CD4-positive, alpha-beta T cell treated with Interleukin-21 for 1 hour (primary cell): Measurements from ENCODE around the gene IQGAP3.

Experiments used
- DNase-seq: peaks from one replicate; pipeline ENCODE4 v3.0.0-alpha.2; 2020

IQGAP3 gene

DNA sequence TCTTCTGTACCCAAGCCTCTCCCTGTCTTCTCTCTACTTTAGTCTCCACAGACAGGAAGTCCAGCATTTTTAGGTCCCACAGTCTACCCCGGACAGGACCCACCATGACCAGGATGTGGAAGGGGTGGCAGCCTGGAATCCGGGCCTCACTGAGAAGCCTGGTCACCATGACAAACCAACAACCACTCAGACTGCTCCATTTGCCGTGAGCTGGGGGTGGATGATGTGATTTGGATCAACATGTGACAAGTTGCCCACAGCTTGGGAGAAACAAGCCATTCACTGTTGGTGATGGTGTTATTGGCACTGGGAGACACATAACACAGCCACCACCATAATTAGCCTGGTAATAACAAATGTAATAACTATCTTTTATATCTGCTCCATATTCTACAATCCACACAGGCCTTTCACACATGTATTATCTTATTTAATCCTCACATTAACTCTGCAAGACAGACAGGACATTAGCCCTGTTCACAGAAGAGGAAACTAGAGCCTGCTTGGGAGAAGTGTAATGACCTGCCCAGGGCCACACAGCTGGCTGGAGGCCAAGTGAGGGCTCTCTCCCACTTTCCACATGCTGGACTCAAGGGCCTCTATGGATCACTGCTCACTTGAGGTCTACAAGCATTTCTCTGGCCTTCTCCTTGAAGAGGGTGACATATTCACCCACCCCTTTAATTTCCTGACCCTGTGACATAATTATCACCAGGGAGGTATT is 94.7 kb downstream of the IQGAP3 start:
- no peak for DNase-seq

DNA sequence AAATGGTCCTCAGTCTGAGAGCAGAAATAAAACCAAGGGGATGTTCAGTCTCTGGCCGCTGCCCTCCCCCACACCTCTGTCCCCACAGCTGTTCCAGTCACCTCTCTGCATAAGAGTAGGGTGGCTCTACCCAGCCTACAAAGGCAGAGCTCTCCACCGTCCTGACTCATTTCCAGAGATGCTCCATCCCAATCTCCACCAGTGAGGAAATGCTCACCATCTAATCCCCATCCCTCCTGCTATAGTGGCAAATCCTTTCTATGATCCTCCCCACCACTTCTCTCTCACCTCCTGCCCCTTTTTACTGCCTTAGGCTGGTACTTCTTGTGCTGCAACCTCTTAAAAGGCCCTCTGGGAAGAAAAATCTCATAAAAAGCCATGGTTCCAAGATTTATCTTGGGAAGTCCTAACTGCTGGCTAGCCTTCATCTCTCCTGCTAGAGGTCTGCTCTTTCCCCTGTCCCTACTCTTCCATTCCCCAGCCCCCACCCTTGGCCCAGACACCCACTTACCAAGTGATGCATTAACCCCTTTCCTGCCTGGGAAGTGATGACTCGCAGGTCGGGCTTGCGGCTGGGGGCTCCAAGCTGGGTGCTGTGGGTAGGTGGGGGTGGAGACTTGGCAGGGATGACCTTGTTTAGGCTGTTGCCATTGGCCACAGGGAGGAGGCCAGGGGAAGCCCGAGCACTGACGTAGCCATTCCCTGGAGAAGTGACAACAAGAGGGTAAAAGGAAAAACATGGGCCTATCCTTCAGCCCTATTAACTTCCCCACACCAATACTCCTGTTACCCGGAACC is 95.7 kb downstream of the IQGAP3 start:
- no peak for DNase-seq

DNA sequence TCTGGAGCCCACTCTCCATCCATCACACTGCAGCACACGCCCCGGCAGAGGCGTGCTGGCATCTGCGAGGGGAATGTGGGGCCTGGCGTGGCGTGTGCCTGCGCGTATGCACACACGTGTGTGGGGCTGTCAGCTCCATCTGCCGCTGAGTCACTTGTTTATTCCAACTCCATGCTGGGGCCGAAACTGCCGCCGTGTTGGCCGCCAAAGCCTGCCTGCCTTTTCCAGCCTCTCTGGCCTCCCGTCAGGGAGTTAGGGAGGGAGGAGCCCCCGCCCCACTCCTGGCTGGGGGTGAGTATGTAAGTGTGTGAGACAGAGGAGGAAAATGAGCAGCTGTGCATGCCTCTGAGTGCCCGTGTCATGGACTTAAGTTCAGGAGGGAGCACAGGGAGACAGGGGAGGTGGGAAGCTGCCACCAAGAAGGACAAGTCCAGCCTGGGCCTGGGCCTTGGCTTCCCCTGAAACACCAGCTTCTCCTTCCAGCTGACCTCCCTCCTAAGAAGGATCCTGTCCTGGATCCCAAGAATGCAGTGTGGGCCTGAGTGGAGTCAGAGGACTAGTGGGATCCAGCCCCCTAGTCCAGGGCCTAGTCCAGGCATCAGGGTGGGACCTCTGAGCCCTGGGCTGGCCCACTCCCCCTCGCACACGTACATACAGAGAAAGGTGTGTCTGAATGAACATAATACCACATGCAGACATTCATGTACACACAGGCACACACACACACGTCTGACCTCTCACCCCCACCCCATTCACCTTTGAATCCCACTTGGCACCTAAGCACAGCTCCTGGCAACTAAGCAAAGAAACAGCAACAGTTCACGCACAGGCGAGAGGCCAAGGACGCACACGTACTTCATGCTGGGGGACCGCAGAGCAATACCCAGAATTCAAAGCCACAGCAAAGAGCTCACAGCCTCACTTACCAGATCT is 96.5 kb downstream of the IQGAP3 start:
- DNase-seq, result no peak
